Panc1 (cell line): Measurements from ENCODE around the gene AIFM1. TPM values are rescaled to one million over a fixed set of nuclear protein-coding genes. Genes with fewer than 3 reads are reported as not detected.

ENCODE experiments used
- ATAC-seq: fragments of 200-7000 bp; cut with Tn5 transposase; 2 replicates; pipeline ENCODE4 v1.9.1; 2020; ENCODE audit warnings: mild to moderate bottlenecking, moderate library complexity
- BruUV-seq: library from RNA; stranded (reverse); fragments of 400-500 nt; replicated peaks from 2 replicates; lab custom pipeline; 2021; lab: Mats Ljungman, UMichigan
- CTCF ChIA-PET: fragments of 300-600 bp; sonication (Branson Sonifier 250); formaldehyde crosslinking; loops from one replicate; lab custom pipeline; 2022; ENCODE audit warnings: antibody characterized with exemption; lab: Charles Lee
- POLR2A ChIA-PET: fragments of 300-600 bp; sonication (Branson Sonifier 250); formaldehyde crosslinking; loops from one replicate; lab custom pipeline; 2022; ENCODE audit warnings: antibody characterized with exemption; lab: Charles Lee
- DNase-seq: peaks from one replicate; pipeline ENCODE4 v3.0.0-alpha.2; 2010; ENCODE audit warnings: low read depth, low spot score
- H3K27ac ChIP-seq: 2 replicates; pipeline ENCODE4 v1.5.1; 2011; ENCODE audit warnings: mild to moderate bottlenecking, low read length, inconsistent platforms
- H3K27me3 ChIP-seq: fragments of 200-500 bp; sonication (Bioruptor generic); 2 replicates; pipeline ENCODE4 v1.6.0; 2014; ENCODE audit warnings: low read length, inconsistent platforms; ENCODE audit not compliant: control insufficient read depth, insufficient read depth
- H3K36me3 ChIP-seq: fragments of 200-500 bp; sonication (Bioruptor generic); 2 replicates; pipeline ENCODE4 v1.5.1; 2014; ENCODE audit warnings: inconsistent platforms, mild to moderate bottlenecking, low read length, moderate library complexity; ENCODE audit not compliant: control insufficient read depth, insufficient read depth
- H3K4me1 ChIP-seq: 2 replicates; pipeline ENCODE4 v1.5.1; 2011; ENCODE audit warnings: inconsistent platforms, mild to moderate bottlenecking, low read length, moderate library complexity; ENCODE audit not compliant: control insufficient read depth, insufficient read depth
- H3K4me3 ChIP-seq, 2 experiments: 2 replicates each; pipeline ENCODE4 v1.5.1; 2011 to 2012; ENCODE audit warnings: low read depth in 2 of 2, low read length in 2 of 2, mild to moderate bottlenecking in 2 of 2, inconsistent platforms in 1 of 2, moderate library complexity in 1 of 2
- H3K9me3 ChIP-seq: fragments of 200-500 bp; sonication (Bioruptor generic); 2 replicates; pipeline ENCODE4 v1.5.1; 2014; ENCODE audit warnings: low read depth, mild to moderate bottlenecking, inconsistent platforms, low read length, moderate library complexity; ENCODE audit not compliant: control insufficient read depth, insufficient read depth
- CTCF ChIP-seq: fragments of 450-650 bp; IDR thresholded peaks from 2 replicates; pipeline ENCODE4 v1.5.1; 2017; ENCODE audit warnings: mild to moderate bottlenecking
- POLR2AphosphoS5 ChIP-seq: IDR thresholded peaks from 2 replicates; pipeline ENCODE4 v1.6.1; 2012; ENCODE audit warnings: mild to moderate bottlenecking, low read depth, low read length, moderate library complexity
- REST ChIP-seq, 2 experiments: IDR thresholded peaks; 2 replicates each; pipeline ENCODE4 v1.6.1; 2011 to 2012; ENCODE audit warnings: low read depth in 2 of 2, control low read depth in 1 of 2, low read length in 1 of 2, mild to moderate bottlenecking in 1 of 2, moderate library complexity in 1 of 2; ENCODE audit not compliant: insufficient read depth in 1 of 2
- SIN3A ChIP-seq: IDR thresholded peaks from 2 replicates; pipeline ENCODE4 v1.6.1; 2012; ENCODE audit warnings: low read depth, mild to moderate bottlenecking, low read length, moderate library complexity, borderline replicate concordance; ENCODE audit not compliant: insufficient read depth
- TCF7L2 ChIP-seq: IDR thresholded peaks from 2 replicates; pipeline ENCODE4 v1.6.1; 2011; ENCODE audit warnings: mild to moderate bottlenecking, low read depth, low read length, inconsistent platforms
- in situ Hi-C: cut with HindIII; loops from 2 replicates; pipeline ENCODE4 v1.10.0; 2016; ENCODE audit warnings: low sequenced_read_pairs, low pct_unique_long_range_greater_than_20kb
- intact Hi-C: fragments of 100-400 bp; cut with micrococcal nuclease; formaldehyde crosslinking; loops from one replicate; pipeline ENCODE4 v1.10.0; 2022; ENCODE audit not compliant: unreplicated experiment
- total RNA-seq: library from RNA; stranded (reverse); gene quantifications from one replicate; pipeline ENCODE4 v1.2.1, GENCODE V29; 2021; ENCODE audit not compliant: unreplicated experiment

The AIFM1 gene
- total RNA-seq, 1 experiment from 2014 or later: 96.6 TPM

- no peak overlapping the region for H3K27ac ChIP-seq
- H3K36me3 ChIP-seq: no peaks in the 10 kb centered on the region
- ChIA-PET POLR2A (no interaction called here), CTCF (no interaction called here)
- H3K9me3 ChIP-seq: no peaks in the 10 kb centered on the region
- no peaks in the 10 kb centered on the region for H3K27me3 ChIP-seq
- H3K4me1 ChIP-seq: peaks cover 3% of the 10 kb centered on the region
- no peak overlapping the region for H3K4me3 ChIP-seq
- TF ChIP-seq REST (IDR thresholded peaks at IDR 0.05; ENCODE audit: insufficient read depth in 1 of 2, low read depth in 2 of 2, low read length in 1 of 2) (no peak), SIN3A (no peak), TCF7L2 (no peak), CTCF (no peak), POLR2AphosphoS5 (no peak)
- DNase-seq (no peak), ATAC-seq (0 out of 2 replicates have a peak, but pooled peaks have one; percentile 37)
- intact Hi-C loops (no loop called here), in situ Hi-C loops (no loop called here)
- no TSS peak for BruUV-seq
These were observed 73.6 kb downstream of the AIFM1 start for GRCh38 chrX:130091980-130092522.

- DNase-seq (no peak), ATAC-seq (no peak)
- Histone ChIP-seq H3K9me3 (no peaks in the 10 kb centered on the region), H3K36me3 (no peaks in the 10 kb centered on the region), H3K4me3 (no peak overlapping the region), H3K27ac (no peak overlapping the region), H3K4me1 (peaks cover 15% of the 10 kb centered on the region), H3K27me3 (no peaks in the 10 kb centered on the region)
- CTCF ChIA-PET: no interaction called here
- TF ChIP-seq REST (IDR thresholded peaks at IDR 0.05; ENCODE audit: insufficient read depth in 1 of 2, low read depth in 2 of 2, low read length in 1 of 2) (no peak), CTCF (no peak), POLR2AphosphoS5 (no peak), TCF7L2 (no peak), SIN3A (no peak)
- BruUV-seq: no TSS peak
- in situ Hi-C loops: no loop called here
- POLR2A ChIA-PET: no interaction called here
- intact Hi-C loops: no loop called here
These were observed 75.3 kb downstream of the AIFM1 start for GRCh38 chrX:130090364-130090763.
